SK-N-SH (cell line): ENCODE data around the gene CCSER1.
"Not testable (repeated sequence)": the region's sequence is repeated elsewhere in the genome, so short reads cannot be mapped to it uniquely, and the experiment has no call there.

Experiments used
- EZH2phosphoT487 ChIP-seq: fragments of 200-600 bp; sonication (generic); IDR thresholded peaks from 2 replicates; pipeline ENCODE4 v1.6.1; 2017; ENCODE audit warnings: low read depth, mixed run types, mild to moderate bottlenecking, antibody characterized with exemption, moderate library complexity, borderline replicate concordance
- GABPA ChIP-seq: IDR thresholded peaks from 2 replicates; pipeline ENCODE4 v1.4.0; 2012; ENCODE audit warnings: low read depth, mild to moderate bottlenecking
- MXI1 ChIP-seq: IDR thresholded peaks from 2 replicates; pipeline ENCODE4 v1.6.1; 2012; ENCODE audit warnings: mild to moderate bottlenecking, low read depth, low read length, improper control_type of control experiment
- RCOR1 ChIP-seq: fragments of 150-350 bp; IDR thresholded peaks from 2 replicates; pipeline ENCODE4 v1.6.1; 2017; ENCODE audit warnings: antibody characterized with exemption, low read length
- TF ChIP-seq, protein P1 (sequence below): fragments of 200-600 bp; sonication (generic); IDR thresholded peaks from 2 replicates; pipeline ENCODE4 v1.6.1; 2017; ENCODE audit warnings: antibody characterized with exemption, mild to moderate bottlenecking, moderate library complexity

DNA sequence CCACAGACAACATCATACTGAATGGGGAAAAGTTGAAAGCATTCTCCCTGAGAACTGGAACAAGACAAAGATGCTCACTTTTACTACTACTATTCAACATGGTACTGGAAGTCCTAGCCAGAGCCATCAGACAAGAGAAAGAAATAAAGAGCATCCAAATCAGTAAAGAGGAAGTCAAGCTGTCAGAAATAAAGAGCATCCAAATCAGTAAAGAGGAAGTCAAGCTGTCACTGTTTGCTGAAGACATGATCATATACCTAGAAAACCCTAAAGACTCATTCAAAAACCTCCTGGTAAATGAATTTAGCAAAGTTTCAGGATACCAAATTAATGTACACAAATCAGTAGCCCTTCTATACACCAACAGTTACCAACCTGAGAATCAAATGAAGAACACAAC, 285.6 kb downstream of the CCSER1 start:
- TF ChIP-seq, protein P1, sequence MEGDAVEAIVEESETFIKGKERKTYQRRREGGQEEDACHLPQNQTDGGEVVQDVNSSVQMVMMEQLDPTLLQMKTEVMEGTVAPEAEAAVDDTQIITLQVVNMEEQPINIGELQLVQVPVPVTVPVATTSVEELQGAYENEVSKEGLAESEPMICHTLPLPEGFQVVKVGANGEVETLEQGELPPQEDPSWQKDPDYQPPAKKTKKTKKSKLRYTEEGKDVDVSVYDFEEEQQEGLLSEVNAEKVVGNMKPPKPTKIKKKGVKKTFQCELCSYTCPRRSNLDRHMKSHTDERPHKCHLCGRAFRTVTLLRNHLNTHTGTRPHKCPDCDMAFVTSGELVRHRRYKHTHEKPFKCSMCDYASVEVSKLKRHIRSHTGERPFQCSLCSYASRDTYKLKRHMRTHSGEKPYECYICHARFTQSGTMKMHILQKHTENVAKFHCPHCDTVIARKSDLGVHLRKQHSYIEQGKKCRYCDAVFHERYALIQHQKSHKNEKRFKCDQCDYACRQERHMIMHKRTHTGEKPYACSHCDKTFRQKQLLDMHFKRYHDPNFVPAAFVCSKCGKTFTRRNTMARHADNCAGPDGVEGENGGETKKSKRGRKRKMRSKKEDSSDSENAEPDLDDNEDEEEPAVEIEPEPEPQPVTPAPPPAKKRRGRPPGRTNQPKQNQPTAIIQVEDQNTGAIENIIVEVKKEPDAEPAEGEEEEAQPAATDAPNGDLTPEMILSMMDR = not testable (repeated sequence)
- not testable (repeated sequence) for TF ChIP-seq RCOR1, MXI1, GABPA, EZH2phosphoT487
